ENCODE data around the gene POLDIP3.
"Not testable (repeated sequence)": the region's sequence is repeated elsewhere in the genome, so short reads cannot be mapped to it uniquely, and the experiment has no call there.

Gene POLDIP3

GRCh38 chr22:42580040-42580439, 34.6 kb downstream of the POLDIP3 start:
- not testable (repeated sequence) for H3K4me1 ChIP-seq (ENCODE audit: control insufficient read depth, insufficient read depth, low read length); H3K9me3 ChIP-seq (replicated peaks; ENCODE audit: low read length); H3K9ac ChIP-seq (ENCODE audit: low read depth, low read length); H3K27me3 ChIP-seq (ENCODE audit: control insufficient read depth, insufficient read depth, low read length); H3K4me3 ChIP-seq (ENCODE audit: low read length); H3K4me2 ChIP-seq (ENCODE audit: low read length)
- H3K36me3 ChIP-seq (ENCODE audit: insufficient read depth, low read length): peaks cover 33% of the 10 kb centered on the region

- Histone ChIP-seq H3K36me3 (ENCODE audit: insufficient read depth, low read length) (peaks cover 23% of the 10 kb centered on the region), H3K4me1 (ENCODE audit: control insufficient read depth, insufficient read depth, low read length) (peaks cover 4% of the 10 kb centered on the region), H3K4me2 (ENCODE audit: low read length) (no peak overlapping the region), H3K9ac (ENCODE audit: low read depth, low read length) (no peak overlapping the region), H3K9me3 (replicated peaks; ENCODE audit: low read length) (no peaks in the 10 kb centered on the region), H3K27me3 (ENCODE audit: control insufficient read depth, insufficient read depth, low read length) (no peaks in the 10 kb centered on the region), H3K4me3 (ENCODE audit: low read length) (no peak overlapping the region)
Measured at GRCh38 chr22:42577623-42578240, 37.0 kb downstream of the POLDIP3 start.

GRCh38 chr22:42577141-42577540, 37.5 kb downstream of the POLDIP3 start:
- H3K36me3 ChIP-seq (ENCODE audit: insufficient read depth, low read length): peaks cover 25% of the 10 kb centered on the region

GRCh38 chr22:42575996-42576574, 38.6 kb downstream of the POLDIP3 start:
- not testable (repeated sequence) for H3K4me3 ChIP-seq (ENCODE audit: low read length); H3K4me1 ChIP-seq (ENCODE audit: control insufficient read depth, insufficient read depth, low read length); H3K27me3 ChIP-seq (ENCODE audit: control insufficient read depth, insufficient read depth, low read length); H3K9ac ChIP-seq (ENCODE audit: low read depth, low read length); H3K4me2 ChIP-seq (ENCODE audit: low read length); H3K9me3 ChIP-seq (replicated peaks; ENCODE audit: low read length)
- H3K36me3 ChIP-seq (ENCODE audit: insufficient read depth, low read length): peaks cover 24% of the 10 kb centered on the region

More at GRCh38 chr22:42577141-42577540, 37.5 kb downstream of the POLDIP3 start:
- H3K9me3 ChIP-seq (replicated peaks; ENCODE audit: low read length); H3K4me2 ChIP-seq (ENCODE audit: low read length); H3K9ac ChIP-seq (ENCODE audit: low read depth, low read length); H3K4me3 ChIP-seq (ENCODE audit: low read length); H3K27me3 ChIP-seq (ENCODE audit: control insufficient read depth, insufficient read depth, low read length); H3K4me1 ChIP-seq (ENCODE audit: control insufficient read depth, insufficient read depth, low read length): not testable (repeated sequence)

GRCh38 chr22:42574468-42574867, 40.2 kb downstream of the POLDIP3 start:
- not testable (repeated sequence) for H3K4me3 ChIP-seq (ENCODE audit: low read length); H3K4me2 ChIP-seq (ENCODE audit: low read length); H3K4me1 ChIP-seq (ENCODE audit: control insufficient read depth, insufficient read depth, low read length); H3K9me3 ChIP-seq (replicated peaks; ENCODE audit: low read length); H3K9ac ChIP-seq (ENCODE audit: low read depth, low read length); H3K27me3 ChIP-seq (ENCODE audit: control insufficient read depth, insufficient read depth, low read length)
- H3K36me3 ChIP-seq (ENCODE audit: insufficient read depth, low read length): peaks cover 21% of the 10 kb centered on the region

GRCh38 chr22:42574046-42574445, 40.6 kb downstream of the POLDIP3 start:
- H3K9ac ChIP-seq (ENCODE audit: low read depth, low read length); H3K4me2 ChIP-seq (ENCODE audit: low read length); H3K9me3 ChIP-seq (replicated peaks; ENCODE audit: low read length); H3K4me3 ChIP-seq (ENCODE audit: low read length); H3K27me3 ChIP-seq (ENCODE audit: control insufficient read depth, insufficient read depth, low read length); H3K4me1 ChIP-seq (ENCODE audit: control insufficient read depth, insufficient read depth, low read length): not testable (repeated sequence)
- H3K36me3 ChIP-seq (ENCODE audit: insufficient read depth, low read length): peaks cover 21% of the 10 kb centered on the region

- not testable (repeated sequence) for H3K9me3 ChIP-seq (replicated peaks; ENCODE audit: low read length); H3K4me1 ChIP-seq (ENCODE audit: control insufficient read depth, insufficient read depth, low read length); H3K27me3 ChIP-seq (ENCODE audit: control insufficient read depth, insufficient read depth, low read length); H3K4me3 ChIP-seq (ENCODE audit: low read length); H3K4me2 ChIP-seq (ENCODE audit: low read length); H3K9ac ChIP-seq (ENCODE audit: low read depth, low read length)
- peaks cover 14% of the 10 kb centered on the region for H3K36me3 ChIP-seq (ENCODE audit: insufficient read depth, low read length)
Measured at GRCh38 chr22:42571068-42571467, 43.6 kb downstream of the POLDIP3 start.

- H3K4me2 ChIP-seq (ENCODE audit: low read length); H3K9ac ChIP-seq (ENCODE audit: low read depth, low read length); H3K9me3 ChIP-seq (replicated peaks; ENCODE audit: low read length); H3K27me3 ChIP-seq (ENCODE audit: control insufficient read depth, insufficient read depth, low read length); H3K4me3 ChIP-seq (ENCODE audit: low read length); H3K4me1 ChIP-seq (ENCODE audit: control insufficient read depth, insufficient read depth, low read length): not testable (repeated sequence)
- H3K36me3 ChIP-seq (ENCODE audit: insufficient read depth, low read length): peaks cover 14% of the 10 kb centered on the region
Measured at GRCh38 chr22:42570580-42570979, 44.1 kb downstream of the POLDIP3 start.

- not testable (repeated sequence) for H3K9ac ChIP-seq (ENCODE audit: low read depth, low read length); H3K4me1 ChIP-seq (ENCODE audit: control insufficient read depth, insufficient read depth, low read length); H3K27me3 ChIP-seq (ENCODE audit: control insufficient read depth, insufficient read depth, low read length); H3K4me2 ChIP-seq (ENCODE audit: low read length); H3K9me3 ChIP-seq (replicated peaks; ENCODE audit: low read length); H3K4me3 ChIP-seq (ENCODE audit: low read length); H3K36me3 ChIP-seq (ENCODE audit: insufficient read depth, low read length)
Measured at GRCh38 chr22:42567950-42568349, 46.7 kb downstream of the POLDIP3 start.

- no peak overlapping the region for H3K4me3 ChIP-seq (ENCODE audit: low read length)
- no peaks in the 10 kb centered on the region for H3K4me1 ChIP-seq (ENCODE audit: control insufficient read depth, insufficient read depth, low read length)
- no peaks in the 10 kb centered on the region for H3K9me3 ChIP-seq (replicated peaks; ENCODE audit: low read length)
- H3K36me3 ChIP-seq (ENCODE audit: insufficient read depth, low read length): peaks cover 3% of the 10 kb centered on the region
- no peak overlapping the region for H3K4me2 ChIP-seq (ENCODE audit: low read length)
- no peaks in the 10 kb centered on the region for H3K27me3 ChIP-seq (ENCODE audit: control insufficient read depth, insufficient read depth, low read length)
- H3K9ac ChIP-seq (ENCODE audit: low read depth, low read length): no peak overlapping the region
Measured at GRCh38 chr22:42565956-42566355, 48.7 kb downstream of the POLDIP3 start.

GRCh38 chr22:42564699-42565098, 50.0 kb downstream of the POLDIP3 start:
- H3K4me1 ChIP-seq (ENCODE audit: control insufficient read depth, insufficient read depth, low read length): no peaks in the 10 kb centered on the region
- no peak overlapping the region for H3K4me3 ChIP-seq (ENCODE audit: low read length)
- H3K36me3 ChIP-seq (ENCODE audit: insufficient read depth, low read length): no peaks in the 10 kb centered on the region
- no peak overlapping the region for H3K9ac ChIP-seq (ENCODE audit: low read depth, low read length)
- H3K27me3 ChIP-seq (ENCODE audit: control insufficient read depth, insufficient read depth, low read length): no peaks in the 10 kb centered on the region
- no peaks in the 10 kb centered on the region for H3K9me3 ChIP-seq (replicated peaks; ENCODE audit: low read length)
- no peak overlapping the region for H3K4me2 ChIP-seq (ENCODE audit: low read length)

- not testable (repeated sequence) for H3K9ac ChIP-seq (ENCODE audit: low read depth, low read length); H3K4me2 ChIP-seq (ENCODE audit: low read length); H3K27me3 ChIP-seq (ENCODE audit: control insufficient read depth, insufficient read depth, low read length); H3K4me1 ChIP-seq (ENCODE audit: control insufficient read depth, insufficient read depth, low read length); H3K4me3 ChIP-seq (ENCODE audit: low read length); H3K36me3 ChIP-seq (ENCODE audit: insufficient read depth, low read length); H3K9me3 ChIP-seq (replicated peaks; ENCODE audit: low read length)
Measured at GRCh38 chr22:42563943-42564342, 50.7 kb downstream of the POLDIP3 start.
